GM12878 (cell line): ENCODE measurements around the gene SF1. TPM values are rescaled to one million over a fixed set of nuclear protein-coding genes. Genes with fewer than 3 reads are reported as not detected.

Source experiments
- CHD4 ChIP-seq: fragments of 200-600 bp; sonication (generic); IDR thresholded peaks from 2 replicates; pipeline ENCODE4 v1.6.1; 2016; ENCODE audit warnings: mild to moderate bottlenecking
- E2F8 ChIP-seq: fragments of 450-650 bp; IDR thresholded peaks from 2 replicates; pipeline ENCODE4 v1.6.1; 2018; ENCODE audit warnings: mild to moderate bottlenecking, low read depth, moderate library complexity; ENCODE audit not compliant: partially characterized antibody
- E4F1 ChIP-seq: fragments of 450-650 bp; IDR thresholded peaks from 2 replicates; pipeline ENCODE4 v1.6.1; 2018; ENCODE audit warnings: borderline replicate concordance, mild to moderate bottlenecking; ENCODE audit not compliant: partially characterized antibody
- ESRRA ChIP-seq: IDR thresholded peaks from 2 replicates; pipeline ENCODE4 v1.6.1; 2012; ENCODE audit warnings: mild to moderate bottlenecking, low read length, improper control_type of control experiment
- SRF ChIP-seq, 2 experiments: IDR thresholded peaks; 2 replicates each; pipeline ENCODE4 v1.6.1; 2011; ENCODE audit warnings: low read depth in 2 of 2, low read length in 2 of 2, mild to moderate bottlenecking in 1 of 2, moderate library complexity in 1 of 2
- ZBED1 ChIP-seq: IDR thresholded peaks from 2 replicates; pipeline ENCODE4 v1.6.1; 2016; ENCODE audit warnings: borderline replicate concordance
- ZBTB40 ChIP-seq: fragments of 450-650 bp; IDR thresholded peaks from 2 replicates; pipeline ENCODE4 v1.6.1; 2016; ENCODE audit warnings: mild to moderate bottlenecking, moderate library complexity, borderline replicate concordance
- polyA plus RNA-seq, 11 experiments: library from polyadenylated mRNA; depleted of rRNA in 4 of 11; unstranded in 6 of 11; stranded (reverse) in 5 of 11; fragments of >200 nt; fragmentation: Nextera tagmentation in 4 of 11; fragmentation: Illumina TruSeq in 1 of 11; extraction: Ambion mirVana in 4 of 11; extraction: Trizol in 1 of 11; gene quantifications; 1 replicate in 1 of 11; 2 replicates in 10 of 11; pipeline versions ENCODE4 v1.2.1 to v1.2.3, GENCODE V29; 2011 to 2016; ENCODE audit warnings: inconsistent platforms in 2 of 11, missing spikeins in 2 of 11, low read depth in 1 of 11
- total RNA-seq, 4 experiments: library from RNA; depleted of rRNA in 3 of 4; stranded (reverse); fragments of >200 nt in 3 of 4; fragmentation: Illumina TruSeq in 1 of 4; extraction: Trizol in 1 of 4; gene quantifications; 2 replicates each; pipeline versions ENCODE4 v1.2.1 to v1.2.3, GENCODE V29; 2013 to 2021

SF1 gene
- total and polyA plus RNA-seq, 10 of the 15 experiments (the other 5 are each of a cell fraction or from before 2014, with no cell fraction given) = 13.6 to 337 (median 103) TPM

- no peak for TF ChIP-seq ZBTB40
- TF ChIP-seq SRF (IDR thresholded peaks at IDR 0.05; ENCODE audit: low read depth in 2 of 2, low read length in 2 of 2) = no peak
- no peak for TF ChIP-seq E2F8
- no peak for TF ChIP-seq CHD4
- TF ChIP-seq ESRRA = no peak
- TF ChIP-seq ZBED1 = no peak
- TF ChIP-seq E4F1 = no peak
Measured at GRCh38 chr11:64757549-64758329, 20.6 kb downstream of the SF1 start (continued).
